NCI-H1105 treated with DMSO at 0.1 percent for 48 hours (cell line): ENCODE measurements around the gene BBS1.
A peak's percentile ranks its signal among the peaks of the same experiment; 100 is the strongest.
"Not testable (repeated sequence)": the region's sequence is repeated elsewhere in the genome, so short reads cannot be mapped to it uniquely, and the experiment has no call there.

ENCODE experiments used
- DNase-seq: peaks from one replicate; lab custom pipeline; 2025; lab: John Stamatoyannopoulos, UW

BBS1 gene

GRCh38 chr11:66510271-66510989 lies at the start of gene BBS1:
Gene BBS1, plus strand, starts transcription at chr11:66510635. Its CDS starts 25 bp downstream, at chr11:66510660.
- DNase-seq = peak; percentile 74

- no peak for DNase-seq
Measured at GRCh38 chr11:66462010-66462409, 48.4 kb upstream of the BBS1 start.

GRCh38 chr11:66462911-66463310 lies 47.5 kb upstream of the BBS1 start:
- DNase-seq = no peak

DNA sequence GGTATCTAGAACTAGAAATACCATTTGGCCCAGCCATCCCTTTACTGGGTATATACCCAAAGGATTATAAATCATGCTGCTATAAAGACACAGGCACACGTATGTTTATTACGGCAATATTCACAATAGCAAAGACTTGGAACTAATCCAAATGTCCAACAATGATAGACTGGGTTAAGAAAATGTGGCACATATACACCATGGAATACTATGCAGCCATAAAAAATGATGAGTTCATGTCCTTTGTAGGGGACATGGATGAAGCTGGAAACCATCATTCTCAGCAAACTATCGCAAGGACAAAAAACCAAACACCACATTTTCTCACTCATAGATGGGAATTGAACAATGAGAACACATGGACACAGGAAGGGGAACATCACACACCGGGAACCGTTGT lies 46.3 kb upstream of the BBS1 start:
- not testable (repeated sequence) for DNase-seq

- DNase-seq = no peak
Measured at GRCh38 chr11:66464916-66465315, 45.5 kb upstream of the BBS1 start.

GRCh38 chr11:66465373-66466224 lies 44.8 kb upstream of the BBS1 start:
- no peak for DNase-seq

- DNase-seq = peak; percentile 79
Measured at GRCh38 chr11:66466225-66467033, 44.0 kb upstream of the BBS1 start, which contains the start of gene PELI3. Gene PELI3, plus strand, starts transcription at chr11:66466905. Its CDS starts 1,224 bp downstream, at chr11:66468129.

- peak; percentile 29 for DNase-seq
Measured at GRCh38 chr11:66467034-66467659, 43.3 kb upstream of the BBS1 start.

GRCh38 chr11:66467756-66468155 lies 42.7 kb upstream of the BBS1 start:
- DNase-seq = peak; percentile 31

- no peak for DNase-seq
Measured at GRCh38 chr11:66468691-66469090, 41.7 kb upstream of the BBS1 start.

- no peak for DNase-seq
Measured at GRCh38 chr11:66469441-66469840, 41.0 kb upstream of the BBS1 start.

DNA sequence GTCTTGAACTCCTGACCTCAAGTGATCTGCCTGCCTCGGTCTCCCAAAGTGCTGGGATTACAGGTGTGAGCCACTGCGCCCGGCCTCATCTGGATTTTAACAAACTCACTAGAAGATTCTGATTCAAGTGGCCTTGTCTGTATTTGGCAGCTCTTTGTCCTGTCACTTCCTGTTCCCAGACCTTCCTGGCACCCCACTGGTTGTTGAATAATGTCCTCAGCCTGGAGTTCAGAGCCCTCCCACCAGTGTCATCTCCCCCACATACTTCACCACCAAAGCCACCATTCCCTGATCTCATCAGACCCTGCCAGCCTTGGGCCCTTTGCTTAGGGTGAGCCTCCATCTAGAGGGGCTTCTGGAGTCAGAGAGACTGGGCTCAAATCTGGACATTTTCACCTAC lies 40.4 kb upstream of the BBS1 start:
- DNase-seq = no peak

- no peak for DNase-seq
Measured at GRCh38 chr11:66471142-66471541, 39.3 kb upstream of the BBS1 start.

DNA sequence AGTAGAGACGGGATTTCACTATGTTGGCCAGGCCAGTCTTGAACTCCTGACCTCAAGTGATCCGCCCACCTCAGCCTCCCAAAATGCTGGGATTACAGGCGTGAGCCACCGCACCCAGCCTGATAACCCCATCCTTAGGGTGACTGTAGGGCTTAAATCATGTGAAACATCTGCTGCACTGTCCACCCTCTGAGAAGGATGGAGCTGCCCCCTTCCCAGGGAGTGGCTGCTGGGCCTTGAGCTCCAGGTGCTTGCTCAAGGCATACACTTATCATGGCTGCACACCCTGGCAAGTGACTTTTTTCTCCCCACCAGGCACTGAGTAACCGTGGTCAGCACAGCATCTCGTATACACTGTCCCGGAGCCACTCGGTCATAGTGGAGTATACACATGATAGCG lies 38.4 kb upstream of the BBS1 start:
- DNase-seq = no peak

DNA sequence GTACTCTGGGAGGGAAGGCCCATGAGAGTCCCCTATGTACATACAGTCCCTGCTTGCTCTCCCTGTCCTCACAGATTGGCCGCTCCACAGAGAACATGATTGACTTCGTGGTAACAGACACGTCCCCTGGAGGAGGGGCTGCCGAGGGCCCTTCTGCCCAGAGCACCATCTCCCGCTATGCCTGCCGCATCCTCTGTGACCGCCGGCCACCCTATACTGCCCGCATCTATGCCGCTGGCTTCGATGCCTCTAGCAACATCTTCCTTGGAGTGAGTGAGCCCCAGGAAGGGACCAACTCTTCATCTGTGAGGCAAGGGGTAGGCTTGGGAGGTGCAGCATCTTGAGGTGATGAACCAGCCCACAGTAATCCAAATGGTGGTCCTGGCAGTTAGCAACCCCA lies 37.3 kb upstream of the BBS1 start:
- no peak for DNase-seq

DNA sequence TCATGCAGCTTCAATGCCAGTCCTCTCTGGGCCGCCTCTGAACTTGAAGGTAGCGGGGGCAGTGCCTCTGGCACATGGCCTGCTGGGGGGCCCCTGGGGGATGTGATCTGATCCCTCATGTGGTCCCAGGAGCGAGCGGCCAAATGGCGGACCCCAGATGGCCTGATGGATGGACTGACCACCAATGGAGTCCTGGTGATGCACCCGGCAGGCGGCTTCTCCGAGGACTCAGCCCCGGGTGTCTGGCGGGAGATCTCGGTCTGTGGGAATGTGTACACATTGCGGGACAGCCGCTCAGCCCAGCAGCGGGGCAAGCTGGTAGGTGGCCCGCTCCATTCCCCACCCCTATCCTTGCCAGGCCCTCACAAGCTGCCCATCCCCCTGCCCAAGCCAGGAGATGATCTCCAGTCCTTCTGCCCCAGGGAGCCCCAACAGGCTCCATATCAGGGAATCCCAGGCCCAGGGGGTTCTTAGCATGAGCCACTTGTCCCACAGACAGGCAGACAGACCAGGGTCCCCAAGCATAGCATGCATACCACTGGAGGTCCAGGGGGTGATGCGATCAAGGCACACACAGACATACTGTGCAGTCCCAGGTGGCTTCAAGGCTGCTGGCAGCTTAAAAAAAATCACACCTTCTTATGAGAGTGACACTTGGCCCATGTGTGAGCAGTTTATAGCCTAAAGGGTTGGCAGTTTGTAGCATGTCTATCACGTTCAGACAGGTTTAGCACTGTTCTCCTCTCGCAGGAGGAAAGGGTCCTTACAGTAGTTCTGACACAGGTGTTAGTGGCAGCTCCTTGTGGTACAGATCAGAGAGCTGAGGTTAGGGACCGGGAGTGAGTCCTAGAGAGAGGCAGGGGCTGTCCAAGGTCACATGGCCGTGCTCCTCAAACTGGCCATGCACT lies 36.6 kb upstream of the BBS1 start:
- DNase-seq = no peak

- no peak for DNase-seq
Measured at GRCh38 chr11:66475349-66476172, 34.9 kb upstream of the BBS1 start.

GRCh38 chr11:66476173-66476840 lies 34.1 kb upstream of the BBS1 start:
- DNase-seq = no peak

DNA sequence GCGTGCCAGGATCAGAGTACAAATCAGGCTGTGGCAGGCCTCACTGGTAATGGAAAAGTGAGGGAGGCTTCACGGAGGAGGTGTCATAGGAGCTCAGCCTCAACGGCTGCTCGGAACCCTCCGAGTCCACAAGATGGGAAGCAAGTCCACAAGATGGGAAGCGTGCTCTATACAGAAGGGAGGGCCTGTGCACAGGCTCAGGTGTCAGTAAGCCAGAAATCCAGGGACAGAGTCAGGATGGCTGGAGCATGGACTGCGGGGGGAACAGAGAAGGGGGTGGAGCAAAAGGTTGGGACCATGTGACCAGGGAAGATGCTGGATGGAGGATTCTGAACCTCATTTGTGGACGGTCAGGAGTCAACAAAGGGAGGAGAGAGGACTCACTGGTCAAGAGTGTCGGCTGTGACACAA lies 33.6 kb upstream of the BBS1 start:
- DNase-seq = no peak
